Left cardiac atrium (tissue), 4 donors: ENCODE results near the gene PA2G4. TPM values are rescaled to one million over a fixed set of nuclear protein-coding genes. Genes with fewer than 3 reads are reported as not detected.
"Not testable (repeated sequence)": the region's sequence is repeated elsewhere in the genome, so short reads cannot be mapped to it uniquely, and the experiment has no call there.

ENCODE experiments used
- ATAC-seq, 2 donors: fragments of 200-7000 bp; cut with Tn5 transposase; one replicate each; pipeline ENCODE4 v1.9.1; 2020; ENCODE audit warnings: mild to moderate bottlenecking in 2 of 2, moderate library complexity in 2 of 2
- DNase-seq: peaks from one replicate; pipeline ENCODE4 v3.0.0-alpha.2; 2020
- intact Hi-C, 2 donors: fragments of 100-400 bp; cut with DNase I; formaldehyde crosslinking; loops; one replicate each; pipeline versions ENCODE4 v1.14.1 to v1.15.1; 2022 to 2023
- long read RNA-seq: library from polyadenylated mRNA; unstranded; transcript quantifications from one replicate; pipeline ENCODE4 v2.0.0, GENCODE V29; 2021
- total RNA-seq, 2 donors: library from RNA; stranded (reverse); fragmentation: NEBNext Ultra II Directional; extraction: Animal tissue kit (Norgen Biotek cat#: 25700); gene quantifications; one replicate each; pipeline ENCODE4 v1.2.1, GENCODE V29; 2021
- donor health status: DM: no; HTN: yes; CAD: no.
- donor health status: DM: no; HTN: yes; CAD: no; lungs with severe emphysema.
- donor health status: DM: yes; HTN: yes; CAD: no.
- donor health status: Dilated cardiomyopathy.

Gene PA2G4
- total RNA-seq, result 10 to 100 TPM; 60.4 to 83.9 TPM
- long read RNA-seq, transcript PA2G4-201 (13 exons, 2,577 nt), result major isoform, 48 of 112 reads
- long read RNA-seq, partial matches to known transcripts, result 61 of 112 reads
- long read RNA-seq, other reads (novel, unspliced or antisense), result 3 of 112 reads

- DNase-seq (peak; percentile 99), ATAC-seq (peak; percentile 98 to 99)
- intact Hi-C loops, result loop anchor here in 1 of 2 donors (10.0 kb wide), 2 partner anchors 59 to 109 kb away; partner anchors contain the start of genes RPS26 and SUOX
Observed at GRCh38 chr12:56104109-56104814, at the start of gene PA2G4. PA2G4 (plus strand) TSS chr12:56104559; CDS start chr12:56104738, 179 bp downstream.

- intact Hi-C loops, ATAC-seq, DNase-seq: not testable (repeated sequence)
Observed at GRCh38 chr12:56059964-56060363, 44.4 kb upstream of the PA2G4 start.

- ATAC-seq, result no peak
- intact Hi-C loops, result no loop called here
- DNase-seq, result no peak
Observed at GRCh38 chr12:56061982-56062381, 42.4 kb upstream of the PA2G4 start.

- DNase-seq (no peak), ATAC-seq (no peak)
- intact Hi-C loops, result no loop called here
Observed at GRCh38 chr12:56062996-56063395, 41.4 kb upstream of the PA2G4 start.

- DNase-seq, result no peak
- no peak for ATAC-seq
- intact Hi-C loops, result no loop called here
Observed at GRCh38 chr12:56071648-56072047, 32.7 kb upstream of the PA2G4 start.

- ATAC-seq, result no peak
Observed at GRCh38 chr12:56074396-56074795, 30.0 kb upstream of the PA2G4 start.

GRCh38 chr12:56077966-56078365 lies 26.4 kb upstream of the PA2G4 start:
- DNase-seq, ATAC-seq, intact Hi-C loops: not testable (repeated sequence)

More at GRCh38 chr12:56074396-56074795, 30.0 kb upstream of the PA2G4 start:
- intact Hi-C loops, result no loop called here
- DNase-seq, result no peak

GRCh38 chr12:56078427-56078826 lies 25.9 kb upstream of the PA2G4 start:
- intact Hi-C loops, result no loop called here
- no peak for ATAC-seq
- no peak for DNase-seq

- DNase-seq (peak; percentile 90), ATAC-seq (peak; percentile 90 to 91)
- intact Hi-C loops, result no loop called here
Observed at GRCh38 chr12:56078931-56079722, 25.2 kb upstream of the PA2G4 start.

GRCh38 chr12:56079723-56080555 lies 24.4 kb upstream of the PA2G4 start, which contains the start of gene ERBB3:
ERBB3 (plus strand) TSS chr12:56080165; CDS start chr12:56080301, 136 bp downstream.
- intact Hi-C loops, result no loop called here
- DNase-seq (peak; percentile 79), ATAC-seq (peak; percentile 85 to 96)

GRCh38 chr12:56080556-56081138 lies 23.7 kb upstream of the PA2G4 start:
- no peak for DNase-seq
- ATAC-seq, result no peak
- intact Hi-C loops, result no loop called here

- DNase-seq (no peak), ATAC-seq (no peak)
- intact Hi-C loops, result no loop called here
Observed at GRCh38 chr12:56081393-56082347, 22.7 kb upstream of the PA2G4 start.

- intact Hi-C loops, result no loop called here
- ATAC-seq (no peak), DNase-seq (no peak)
Observed at GRCh38 chr12:56082382-56082781, 22.0 kb upstream of the PA2G4 start.

GRCh38 chr12:56082967-56083366 lies 21.4 kb upstream of the PA2G4 start:
- DNase-seq, result no peak
- intact Hi-C loops, result no loop called here
- ATAC-seq, result no peak

GRCh38 chr12:56084958-56085543 lies 19.3 kb upstream of the PA2G4 start:
- no peak for DNase-seq
- ATAC-seq, result no peak
- intact Hi-C loops, result no loop called here

- intact Hi-C loops, result no loop called here
- no peak for DNase-seq
- ATAC-seq, result no peak
Observed at GRCh38 chr12:56086096-56086495, 18.3 kb upstream of the PA2G4 start.

GRCh38 chr12:56086608-56087007 lies 17.8 kb upstream of the PA2G4 start:
- no peak for DNase-seq
- ATAC-seq, result no peak
- intact Hi-C loops, result no loop called here
